ENCODE results near the gene SLC25A33.
"Not testable (repeated sequence)": the region's sequence is repeated elsewhere in the genome, so short reads cannot be mapped to it uniquely, and the experiment has no call there.

SLC25A33 gene

GRCh38 chr1:9539165-9539828, at the start of gene SLC25A33:
SLC25A33 (plus strand) TSS chr1:9539465; CDS start chr1:9539692, 227 bp downstream.
- peak; percentile 100 for DNase-seq (ENCODE audit: low read depth, low spot score)

GRCh38 chr1:9490605-9491339, 48.5 kb upstream of the SLC25A33 start:
- peak; percentile 92 for DNase-seq (ENCODE audit: low read depth, low spot score)

GRCh38 chr1:9493326-9493725, 45.9 kb upstream of the SLC25A33 start:
- no peak for DNase-seq (ENCODE audit: low read depth, low spot score)

GRCh38 chr1:9494936-9495758, 44.1 kb upstream of the SLC25A33 start:
- DNase-seq (ENCODE audit: low read depth, low spot score), result peak; percentile 78

- no peak for DNase-seq (ENCODE audit: low read depth, low spot score)
Measured at GRCh38 chr1:9495854-9496374, 43.4 kb upstream of the SLC25A33 start.

- DNase-seq (ENCODE audit: low read depth, low spot score), result no peak
Measured at GRCh38 chr1:9500756-9501754, 38.2 kb upstream of the SLC25A33 start.

- DNase-seq (ENCODE audit: low read depth, low spot score), result no peak
Measured at GRCh38 chr1:9503001-9503675, 36.1 kb upstream of the SLC25A33 start.

- no peak for DNase-seq (ENCODE audit: low read depth, low spot score)
Measured at GRCh38 chr1:9505143-9505542, 34.1 kb upstream of the SLC25A33 start.

- no peak for DNase-seq (ENCODE audit: low read depth, low spot score)
Measured at GRCh38 chr1:9506901-9507300, 32.4 kb upstream of the SLC25A33 start.

GRCh38 chr1:9510130-9510529, 29.1 kb upstream of the SLC25A33 start:
- DNase-seq (ENCODE audit: low read depth, low spot score), result no peak

- DNase-seq (ENCODE audit: low read depth, low spot score), result not testable (repeated sequence)
Measured at GRCh38 chr1:9515550-9515949, 23.7 kb upstream of the SLC25A33 start.

- no peak for DNase-seq (ENCODE audit: low read depth, low spot score)
Measured at GRCh38 chr1:9518454-9518998, 20.7 kb upstream of the SLC25A33 start.

- no peak for DNase-seq (ENCODE audit: low read depth, low spot score)
Measured at GRCh38 chr1:9520411-9520810, 18.9 kb upstream of the SLC25A33 start.

- DNase-seq (ENCODE audit: low read depth, low spot score), result peak; percentile 19
Measured at GRCh38 chr1:9529190-9529589, 10.1 kb upstream of the SLC25A33 start.

GRCh38 chr1:9530320-9530719, 8.9 kb upstream of the SLC25A33 start:
- no peak for DNase-seq (ENCODE audit: low read depth, low spot score)

GRCh38 chr1:9534953-9535352, 4.3 kb upstream of the SLC25A33 start:
- no peak for DNase-seq (ENCODE audit: low read depth, low spot score)

GRCh38 chr1:9536301-9536700, 3.0 kb upstream of the SLC25A33 start:
- no peak for DNase-seq (ENCODE audit: low read depth, low spot score)

GRCh38 chr1:9537863-9538668, 1.2 kb upstream of the SLC25A33 start:
- DNase-seq (ENCODE audit: low read depth, low spot score), result no peak

GRCh38 chr1:9538669-9539164, 548 bp upstream of the SLC25A33 start:
- no peak for DNase-seq (ENCODE audit: low read depth, low spot score)
